SU-DHL-6 (cell line): ENCODE results near the gene COP1.
"Not testable (repeated sequence)": the region's sequence is repeated elsewhere in the genome, so short reads cannot be mapped to it uniquely, and the experiment has no call there.

Source experiments
- H2AFZ ChIP-seq: fragments of 200-600 bp; sonication (generic); 2 replicates; pipeline ENCODE4 v1.6.1; 2014; ENCODE audit warnings: low read depth, mild to moderate bottlenecking, moderate library complexity, mixed read lengths, antibody characterized with exemption, low read length; ENCODE audit not compliant: severe bottlenecking
- H3F3A ChIP-seq: fragments of 200-600 bp; shearing (Covaris generic); 2 replicates; pipeline ENCODE4 v1.6.0; 2016; ENCODE audit warnings: antibody characterized with exemption, mild to moderate bottlenecking; ENCODE audit not compliant: insufficient read depth
- H3K27ac ChIP-seq: fragments of 200-600 bp; sonication (generic); 2 replicates; pipeline ENCODE4 v1.5.1; 2016; ENCODE audit warnings: low read depth, mild to moderate bottlenecking, low read length, moderate library complexity, mixed read lengths
- H3K27me3 ChIP-seq: fragments of 200-600 bp; sonication (generic), shearing (Covaris generic); 2 replicates; pipeline ENCODE4 v1.6.0; 2014; ENCODE audit warnings: mild to moderate bottlenecking, low read length
- H3K36me3 ChIP-seq: fragments of 200-600 bp; sonication (generic); 2 replicates; pipeline ENCODE4 v1.6.1; 2014; ENCODE audit warnings: mild to moderate bottlenecking, low read length, mixed read lengths
- H3K4me2 ChIP-seq: fragments of 300-600, 200-600 bp; shearing (Covaris generic), sonication (generic); 2 replicates; pipeline ENCODE4 v1.6.0; 2014; ENCODE audit warnings: low read length, low read depth, mild to moderate bottlenecking; ENCODE audit not compliant: poor library complexity, severe bottlenecking
- H3K4me3 ChIP-seq: fragments of 200-600 bp; sonication (generic); 2 replicates; pipeline ENCODE4 v1.5.1; 2014; ENCODE audit warnings: antibody characterized with exemption, low read length, mild to moderate bottlenecking, mixed read lengths; ENCODE audit not compliant: insufficient read depth, poor library complexity, severe bottlenecking
- H3K79me2 ChIP-seq: fragments of 200-600 bp; sonication (generic); 2 replicates; pipeline ENCODE4 v1.6.1; 2014; ENCODE audit warnings: mild to moderate bottlenecking, low read length, moderate library complexity; ENCODE audit not compliant: insufficient read depth
- H3K9ac ChIP-seq: fragments of 200-600 bp; sonication (generic); 2 replicates; pipeline ENCODE4 v1.7.0; 2014; ENCODE audit warnings: mild to moderate bottlenecking, low read length
- H3K9me2 ChIP-seq: fragments of 200-600 bp; sonication (generic); replicated peaks from 2 replicates; pipeline ENCODE4 v1.6.1; 2014; ENCODE audit warnings: low read length; ENCODE audit not compliant: insufficient read depth
- H3K9me3 ChIP-seq: fragments of 200-600 bp; sonication (generic); 2 replicates; pipeline ENCODE4 v1.6.1; 2014; ENCODE audit warnings: low read length, mixed read lengths; ENCODE audit not compliant: insufficient read depth
- H4K20me1 ChIP-seq: fragments of 200-600 bp; sonication (generic); 2 replicates; pipeline ENCODE4 v1.6.1; 2014; ENCODE audit warnings: low read depth, mild to moderate bottlenecking, antibody characterized with exemption, low read length, moderate library complexity, mixed read lengths
- EZH2phosphoT487 ChIP-seq: fragments of 200-600 bp; sonication (generic), shearing (Covaris generic); conservative IDR thresholded peaks from 2 replicates; pipeline ENCODE4 v1.6.1; 2018; ENCODE audit warnings: mild to moderate bottlenecking, antibody characterized with exemption, low read length, moderate library complexity, mixed read lengths
- TF ChIP-seq, protein P1 (sequence below): fragments of 200-600 bp; sonication (generic); IDR thresholded peaks from one replicate; pipeline ENCODE4 v1.5.1; 2017; ENCODE audit warnings: antibody characterized with exemption, mild to moderate bottlenecking, low read length, moderate library complexity; ENCODE audit not compliant: insufficient read depth, poor library complexity, severe bottlenecking

Gene COP1

DNA sequence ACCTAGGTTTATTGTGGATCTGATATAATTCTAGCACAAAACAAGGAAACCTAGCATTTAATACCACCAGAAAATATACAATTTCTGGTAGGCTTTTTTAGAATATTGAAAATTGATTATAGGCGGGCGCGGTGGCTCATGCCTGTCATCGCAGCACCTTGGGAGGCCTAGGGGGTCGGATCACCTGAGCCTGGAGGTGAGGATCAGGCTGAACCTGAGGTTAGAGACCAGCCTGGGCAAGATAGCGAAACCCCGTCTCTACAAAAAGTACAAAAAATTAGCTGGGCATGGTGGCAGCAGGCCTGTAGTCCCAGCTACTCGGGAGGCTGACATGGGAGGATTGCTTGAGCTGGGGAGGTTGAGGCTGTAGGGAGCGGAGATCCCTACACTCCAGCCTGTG lies 948 bp upstream of the COP1 start:
- peak overlapping the region; percentile 91 for H3K27ac ChIP-seq
- peak overlapping the region; percentile 20 for H2AFZ ChIP-seq

DNA sequence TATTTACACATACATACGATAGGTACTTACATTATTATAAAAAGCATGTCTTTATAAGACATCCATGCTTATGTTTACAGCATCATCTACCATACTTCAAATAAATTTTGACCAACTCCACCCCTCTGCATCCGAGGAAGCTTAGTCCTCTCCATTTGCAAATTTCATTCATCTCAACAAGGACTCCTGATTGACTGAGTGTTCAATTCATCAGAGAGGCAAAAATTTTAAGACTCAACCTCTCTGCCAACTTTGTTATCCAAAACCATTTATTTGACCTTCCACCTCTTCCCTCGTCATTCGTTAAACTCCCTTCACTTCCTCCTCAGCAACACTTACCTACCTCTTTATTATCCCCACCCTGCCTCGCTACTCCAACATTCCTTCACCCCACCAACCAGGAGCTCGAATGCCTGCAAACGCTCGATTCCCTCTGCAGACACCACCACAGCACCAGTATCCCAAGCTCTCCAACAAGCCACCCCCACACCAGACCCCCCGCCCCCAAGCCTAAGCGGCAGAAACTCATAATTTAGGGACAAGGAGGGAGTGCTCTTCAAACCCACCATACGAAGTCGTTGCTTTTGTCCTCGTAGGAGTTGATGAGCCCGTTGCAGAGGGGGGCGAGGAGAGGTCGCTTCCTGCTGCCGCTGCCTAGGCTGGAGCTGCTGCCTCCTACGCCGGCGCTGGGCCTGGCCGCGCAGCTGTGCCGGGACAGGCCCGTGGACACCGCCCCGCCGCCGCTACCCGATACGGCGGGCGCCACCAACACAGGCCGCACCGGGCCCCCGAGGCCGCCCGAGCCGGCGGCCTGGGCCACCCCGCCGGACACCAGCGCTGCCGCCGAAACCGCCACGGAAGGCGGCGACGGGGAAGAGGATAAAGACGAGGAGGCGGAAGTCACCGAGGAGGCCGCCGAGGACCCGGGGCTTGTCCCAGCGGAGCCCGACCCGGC lies 803 bp downstream of the COP1 start:
- TF ChIP-seq, protein P1, sequence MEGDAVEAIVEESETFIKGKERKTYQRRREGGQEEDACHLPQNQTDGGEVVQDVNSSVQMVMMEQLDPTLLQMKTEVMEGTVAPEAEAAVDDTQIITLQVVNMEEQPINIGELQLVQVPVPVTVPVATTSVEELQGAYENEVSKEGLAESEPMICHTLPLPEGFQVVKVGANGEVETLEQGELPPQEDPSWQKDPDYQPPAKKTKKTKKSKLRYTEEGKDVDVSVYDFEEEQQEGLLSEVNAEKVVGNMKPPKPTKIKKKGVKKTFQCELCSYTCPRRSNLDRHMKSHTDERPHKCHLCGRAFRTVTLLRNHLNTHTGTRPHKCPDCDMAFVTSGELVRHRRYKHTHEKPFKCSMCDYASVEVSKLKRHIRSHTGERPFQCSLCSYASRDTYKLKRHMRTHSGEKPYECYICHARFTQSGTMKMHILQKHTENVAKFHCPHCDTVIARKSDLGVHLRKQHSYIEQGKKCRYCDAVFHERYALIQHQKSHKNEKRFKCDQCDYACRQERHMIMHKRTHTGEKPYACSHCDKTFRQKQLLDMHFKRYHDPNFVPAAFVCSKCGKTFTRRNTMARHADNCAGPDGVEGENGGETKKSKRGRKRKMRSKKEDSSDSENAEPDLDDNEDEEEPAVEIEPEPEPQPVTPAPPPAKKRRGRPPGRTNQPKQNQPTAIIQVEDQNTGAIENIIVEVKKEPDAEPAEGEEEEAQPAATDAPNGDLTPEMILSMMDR = no peak
- TF ChIP-seq EZH2phosphoT487 = no peak
- Histone ChIP-seq H3K27ac (peak overlapping the region; percentile 91), H3K9me3 (no peaks in the 10 kb centered on the region), H3K4me2 (peak overlapping the region; percentile 88), H2AFZ (peak overlapping the region; percentile 61), H3K4me3 (peak overlapping the region; percentile 96), H3K36me3 (no peaks in the 10 kb centered on the region), H3K9ac (peak overlapping the region; percentile 96), H4K20me1 (peaks cover 18% of the 10 kb centered on the region), H3K79me2 (peaks cover 61% of the 10 kb centered on the region), H3K9me2 (no peaks in the 10 kb centered on the region), H3F3A (peaks cover 19% of the 10 kb centered on the region; the same call in 1 of the 2 replicates), H3K27me3 (no peaks in the 10 kb centered on the region)

More for the DNA sequence above, 948 bp upstream of the COP1 start:
- peaks cover 18% of the 10 kb centered on the region for H4K20me1 ChIP-seq
- H3K27me3 ChIP-seq = no peaks in the 10 kb centered on the region
- no peaks in the 10 kb centered on the region for H3K9me2 ChIP-seq
- H3F3A ChIP-seq = peaks cover 12% of the 10 kb centered on the region; the same call in 1 of the 2 replicates
- H3K36me3 ChIP-seq = no peaks in the 10 kb centered on the region
- peak overlapping the region; percentile 96 for H3K4me3 ChIP-seq
- peak overlapping the region; percentile 96 for H3K9ac ChIP-seq
- no peaks in the 10 kb centered on the region for H3K9me3 ChIP-seq
- H3K4me2 ChIP-seq = peak overlapping the region; percentile 72
- TF ChIP-seq EZH2phosphoT487 = no peak
- TF ChIP-seq, protein P1 = no peak
- H3K79me2 ChIP-seq = peaks cover 44% of the 10 kb centered on the region

DNA sequence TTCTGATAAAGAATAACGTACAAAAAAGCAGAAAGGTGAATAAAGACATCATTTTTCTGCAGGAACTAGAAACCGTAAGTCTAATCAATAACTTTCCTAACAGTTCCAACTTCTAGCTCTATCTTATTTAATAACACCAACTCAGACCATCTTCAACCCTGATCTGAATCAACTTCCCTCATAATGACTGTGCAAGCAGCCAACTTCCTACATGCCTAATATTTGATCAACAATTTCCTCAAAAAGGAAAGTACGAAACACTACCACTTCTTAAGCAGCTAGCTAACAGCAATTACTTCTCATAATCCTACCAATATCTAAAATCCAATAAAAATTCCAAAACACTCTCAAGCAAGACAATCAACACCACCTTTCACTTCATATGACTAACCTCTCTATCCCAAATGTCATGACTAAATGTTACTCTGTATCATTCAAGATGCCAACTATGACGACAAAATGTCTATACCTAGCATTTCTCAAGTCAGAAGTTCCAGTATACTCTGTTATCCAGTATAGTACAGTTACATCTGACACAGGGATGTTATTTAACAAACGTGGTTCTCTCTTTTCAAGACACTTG lies 1.7 kb downstream of the COP1 start:
- TF ChIP-seq, protein P1 = no peak
- no peak for TF ChIP-seq EZH2phosphoT487
- Histone ChIP-seq H3K9me2 (no peaks in the 10 kb centered on the region), H2AFZ (no peak overlapping the region), H3K27me3 (no peaks in the 10 kb centered on the region), H3K36me3 (no peaks in the 10 kb centered on the region; the same call in 1 of the 2 replicates), H3K79me2 (peaks cover 70% of the 10 kb centered on the region), H3K4me2 (peak overlapping the region; percentile 88), H3K4me3 (peak overlapping the region; percentile 96), H3K27ac (peak overlapping the region; percentile 91), H4K20me1 (peaks cover 18% of the 10 kb centered on the region), H3F3A (peaks cover 21% of the 10 kb centered on the region; the same call in 1 of the 2 replicates), H3K9me3 (no peaks in the 10 kb centered on the region), H3K9ac (peak overlapping the region; percentile 96)

DNA sequence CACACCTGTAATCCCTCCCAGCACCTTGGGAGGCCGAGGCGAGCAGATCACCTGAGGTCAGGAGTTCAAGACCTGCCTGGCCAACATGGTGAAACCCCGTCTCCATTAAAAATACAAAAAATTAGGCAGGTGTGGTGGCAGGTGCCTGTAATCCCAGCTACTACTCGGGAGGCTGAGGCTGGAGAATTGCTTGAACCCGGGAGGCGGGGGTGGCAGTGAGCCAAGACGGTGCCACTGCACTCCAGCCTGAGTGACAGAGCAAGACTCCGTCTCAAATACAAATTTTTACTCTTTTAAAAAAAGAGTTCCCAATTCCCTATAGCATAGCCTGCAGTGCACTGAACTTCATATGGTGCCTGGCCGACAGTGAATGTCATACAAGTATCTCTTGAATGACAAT lies 2.4 kb downstream of the COP1 start:
- H3K9me3 ChIP-seq, H3K9me2 ChIP-seq, H3K27me3 ChIP-seq, H2AFZ ChIP-seq, H3K36me3 ChIP-seq: not testable (repeated sequence)
- Histone ChIP-seq H3K9ac (peak overlapping the region; percentile 96), H3K4me3 (peak overlapping the region; percentile 96), H3K4me2 (peak overlapping the region; percentile 88), H3K79me2 (peaks cover 78% of the 10 kb centered on the region), H4K20me1 (peaks cover 19% of the 10 kb centered on the region), H3F3A (peaks cover 28% of the 10 kb centered on the region; the same call in 1 of the 2 replicates), H3K27ac (peak overlapping the region; percentile 91)
